ENCODE results near the gene KLK7.

- TF ChIP-seq REST (IDR thresholded peaks at IDR 0.05; ENCODE audit: insufficient read depth in 1 of 2, low read depth in 2 of 2, low read length in 2 of 2) (no peak), SIN3A (IDR thresholded peaks at IDR 0.05; ENCODE audit: borderline replicate concordance, insufficient read depth, low read length) (no peak), POLR2AphosphoS5 (IDR thresholded peaks at IDR 0.05; ENCODE audit: low read depth, low read length) (no peak), FOXP2 (optimal IDR thresholded peaks at IDR 0.05; ENCODE audit: borderline replicate concordance, extremely low read depth, extremely low read length, insufficient read depth) (no peak)
These were observed 4.8 kb downstream of the KLK7 start for GRCh38 chr19:50978772-50979390.
